ENCODE data around the gene NFE2.

The NFE2 gene

GRCh38 chr12:54300732-54301427, at the start of gene NFE2:
Gene NFE2, minus strand, starts transcription at chr12:54301015. Its CDS starts 5,767 bp downstream, at chr12:54295248.
- no peak within 1 kb of the TSS for H3K4me3 ChIP-seq (ENCODE audit: low read depth, low read length)

DNA sequence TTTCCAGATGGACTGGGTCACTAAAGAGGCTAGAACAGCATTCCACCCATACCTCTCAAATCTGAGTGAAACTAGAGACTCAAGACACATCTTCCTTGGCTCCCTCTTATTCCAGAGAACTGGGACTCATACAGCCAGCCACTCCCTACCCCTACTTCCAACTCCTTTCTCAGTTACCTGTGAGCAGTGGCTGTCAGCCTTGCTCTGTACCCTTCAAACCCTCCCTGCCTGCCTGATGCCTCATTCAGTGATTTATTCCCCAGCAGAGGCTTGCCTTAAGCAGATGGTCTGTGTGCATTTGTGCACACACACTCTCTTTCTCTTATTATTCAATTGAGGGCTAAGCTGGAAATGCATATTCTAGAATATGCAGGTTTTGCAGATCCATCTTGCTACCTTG, 48.9 kb upstream of the NFE2 start:
- TF ChIP-seq, protein P1, sequence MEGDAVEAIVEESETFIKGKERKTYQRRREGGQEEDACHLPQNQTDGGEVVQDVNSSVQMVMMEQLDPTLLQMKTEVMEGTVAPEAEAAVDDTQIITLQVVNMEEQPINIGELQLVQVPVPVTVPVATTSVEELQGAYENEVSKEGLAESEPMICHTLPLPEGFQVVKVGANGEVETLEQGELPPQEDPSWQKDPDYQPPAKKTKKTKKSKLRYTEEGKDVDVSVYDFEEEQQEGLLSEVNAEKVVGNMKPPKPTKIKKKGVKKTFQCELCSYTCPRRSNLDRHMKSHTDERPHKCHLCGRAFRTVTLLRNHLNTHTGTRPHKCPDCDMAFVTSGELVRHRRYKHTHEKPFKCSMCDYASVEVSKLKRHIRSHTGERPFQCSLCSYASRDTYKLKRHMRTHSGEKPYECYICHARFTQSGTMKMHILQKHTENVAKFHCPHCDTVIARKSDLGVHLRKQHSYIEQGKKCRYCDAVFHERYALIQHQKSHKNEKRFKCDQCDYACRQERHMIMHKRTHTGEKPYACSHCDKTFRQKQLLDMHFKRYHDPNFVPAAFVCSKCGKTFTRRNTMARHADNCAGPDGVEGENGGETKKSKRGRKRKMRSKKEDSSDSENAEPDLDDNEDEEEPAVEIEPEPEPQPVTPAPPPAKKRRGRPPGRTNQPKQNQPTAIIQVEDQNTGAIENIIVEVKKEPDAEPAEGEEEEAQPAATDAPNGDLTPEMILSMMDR (IDR thresholded peaks at IDR 0.05; ENCODE audit: low read depth, low read length, missing control alignments) = no peak
- no peak for DNase-seq (ENCODE audit: low read depth)

More at GRCh38 chr12:54300732-54301427, at the start of gene NFE2:
- no peak for DNase-seq (ENCODE audit: low read depth)
- TF ChIP-seq, protein P1 (IDR thresholded peaks at IDR 0.05; ENCODE audit: low read depth, low read length, missing control alignments) = no peak

GRCh38 chr12:54349036-54349435, 48.2 kb upstream of the NFE2 start:
- no peak for DNase-seq (ENCODE audit: low read depth)
- no peak overlapping the region for H3K4me3 ChIP-seq (ENCODE audit: low read depth, low read length)

More for the DNA sequence above, 48.9 kb upstream of the NFE2 start:
- H3K4me3 ChIP-seq (ENCODE audit: low read depth, low read length) = no peak overlapping the region

GRCh38 chr12:54341378-54342300, 40.8 kb upstream of the NFE2 start:
- TF ChIP-seq, protein P1 (IDR thresholded peaks at IDR 0.05; ENCODE audit: low read depth, low read length, missing control alignments) = no peak
- no peak for DNase-seq (ENCODE audit: low read depth)
- no peak overlapping the region for H3K4me3 ChIP-seq (ENCODE audit: low read depth, low read length)

More at GRCh38 chr12:54349036-54349435, 48.2 kb upstream of the NFE2 start:
- TF ChIP-seq, protein P1 (IDR thresholded peaks at IDR 0.05; ENCODE audit: low read depth, low read length, missing control alignments) = no peak

GRCh38 chr12:54340846-54341245, 40.0 kb upstream of the NFE2 start:
- no peak overlapping the region for H3K4me3 ChIP-seq (ENCODE audit: low read depth, low read length)

GRCh38 chr12:54338698-54339296, 38.0 kb upstream of the NFE2 start:
- DNase-seq (ENCODE audit: low read depth) = no peak
- no peak overlapping the region for H3K4me3 ChIP-seq (ENCODE audit: low read depth, low read length)
- TF ChIP-seq, protein P1 (IDR thresholded peaks at IDR 0.05; ENCODE audit: low read depth, low read length, missing control alignments) = no peak

More at GRCh38 chr12:54340846-54341245, 40.0 kb upstream of the NFE2 start:
- DNase-seq (ENCODE audit: low read depth) = no peak
- TF ChIP-seq, protein P1 (IDR thresholded peaks at IDR 0.05; ENCODE audit: low read depth, low read length, missing control alignments) = no peak
